HepG2 (cell line): Measurements from ENCODE around the gene GSDMA. TPM values are rescaled to one million over a fixed set of nuclear protein-coding genes. Genes with fewer than 3 reads are reported as not detected.

ENCODE experiments used
- AHR ChIP-seq: IDR thresholded peaks from 2 replicates; pipeline ENCODE4 v1.6.1; 2018; ENCODE audit warnings: missing genetic modification reagents, missing compliant biosample characterization
- LBX2 ChIP-seq: sonication (generic); formaldehyde crosslinking; IDR thresholded peaks from 2 replicates; pipeline ENCODE4 v1.5.0; 2020; ENCODE audit warnings: missing genetic modification reagents, mild to moderate bottlenecking, borderline replicate concordance
- ZNF660 ChIP-seq: sonication (generic); formaldehyde crosslinking; IDR thresholded peaks from 2 replicates; pipeline ENCODE4 v1.5.1; 2020; ENCODE audit warnings: mild to moderate bottlenecking, low read depth, missing genetic modification reagents, borderline replicate concordance
- microRNA-seq: library from miRNA; unstranded; fragments of <30 nt; microRNA quantifications from one replicate; pipeline ENCODE4, GENCODE V29; 2020
- polyA plus RNA-seq, 8 experiments: library from polyadenylated mRNA; depleted of rRNA in 3 of 8; stranded (reverse) in 7 of 8; unstranded in 1 of 8; fragments of >200 nt; fragmentation: Illumina TruSeq in 4 of 8; extraction: Trizol in 4 of 8; gene quantifications; 2 replicates each; pipeline versions ENCODE4 v1.2.1 to v1.2.3, GENCODE V29; 2011 to 2016; ENCODE audit warnings: low read depth in 4 of 8, missing spikeins in 1 of 8, mixed read lengths in 1 of 8; ENCODE audit not compliant: insufficient read depth in 1 of 8
- small RNA-seq, 3 experiments: library from RNA; depleted of rRNA; stranded (forward); fragments of <200 nt; gene quantifications; one replicate each; pipeline ENCODE3, GENCODE V24; 2012; ENCODE audit warnings: low read depth in 2 of 3, low replicate concordance in 1 of 3; ENCODE audit not compliant: insufficient read length in 3 of 3, insufficient read depth in 2 of 3
- total RNA-seq, 5 experiments: library from RNA; depleted of rRNA; stranded (reverse); fragments of >200 nt; fragmentation: Illumina TruSeq; extraction: Trizol; gene quantifications; 2 replicates each; pipeline ENCODE4 v1.2.3, GENCODE V29; 2016; ENCODE audit warnings: low read depth in 1 of 5

Gene GSDMA
- total and polyA plus RNA-seq, 2 of the 13 experiments (the other 11 are each of a cell fraction or from before 2014, with no cell fraction given), result not detected

- TF ChIP-seq ZNF660 (CRISPR knock-in tag) (no peak), LBX2 (CRISPR knock-in tag) (no peak), AHR (CRISPR knock-in tag) (no peak)
Observed at GRCh38 chr17:40026816-40027613, 64.2 kb downstream of the GSDMA start (continued).

Small RNA genes within 50 kb of the gene (microRNA-seq; reads per million reads assigned to microRNA genes)
- 0.85 reads per million for gene MIR6884

Small RNA genes within 50 kb of the gene (small RNA-seq; reads per million reads assigned to genes)
- gene SNORD124, result 26.1 to 52.8 (median 41.0) reads per million in 3 experiments

Other genes starting within 250 kb of the GSDMA start
- gene MIEN1, start 232.5 kb upstream of the GSDMA start, total RNA-seq (2016; rRNA removed; fragmentation: Illumina TruSeq; extraction: Trizol), result 40.6 and 48.6 TPM in 2 replicates
- 56.6 and 68.2 TPM in 2 replicates for gene MIEN1, start 232.5 kb upstream of the GSDMA start, polyA plus RNA-seq (2011; rRNA removed)
- gene GRB7, start 225.1 kb upstream of the GSDMA start, total RNA-seq (2016; rRNA removed; fragmentation: Illumina TruSeq; extraction: Trizol), result 41.7 and 60.2 TPM in 2 replicates
- 77.7 and 92.3 TPM in 2 replicates for gene GRB7, start 225.1 kb upstream of the GSDMA start, polyA plus RNA-seq (2011; rRNA removed)
- not detected in 2 replicates for gene IKZF3, start 98.7 kb upstream of the GSDMA start, total RNA-seq (2016; rRNA removed; fragmentation: Illumina TruSeq; extraction: Trizol)
- not detected in 2 replicates for gene IKZF3, start 98.7 kb upstream of the GSDMA start, polyA plus RNA-seq (2011; rRNA removed)
- gene ZPBP2, start 94.8 kb upstream of the GSDMA start, total RNA-seq (2016; rRNA removed; fragmentation: Illumina TruSeq; extraction: Trizol), result not detected in 2 replicates
- not detected in 2 replicates for gene ZPBP2, start 94.8 kb upstream of the GSDMA start, polyA plus RNA-seq (2011; rRNA removed)
- gene GSDMB, start 44.4 kb upstream of the GSDMA start, total RNA-seq (2016; rRNA removed; fragmentation: Illumina TruSeq; extraction: Trizol), result 0.70 and 3.3 TPM in 2 replicates
- gene GSDMB, start 44.4 kb upstream of the GSDMA start, polyA plus RNA-seq (2011; rRNA removed), result 30.4 and 39.4 TPM in 2 replicates
- gene ORMDL3, start 35.4 kb upstream of the GSDMA start, total RNA-seq (2016; rRNA removed; fragmentation: Illumina TruSeq; extraction: Trizol), result 125 and 181 TPM in 2 replicates
- gene ORMDL3, start 35.4 kb upstream of the GSDMA start, polyA plus RNA-seq (2011; rRNA removed), result 384 and 546 TPM in 2 replicates
- gene LRRC3C, start 35.3 kb upstream of the GSDMA start, total RNA-seq (2016; rRNA removed; fragmentation: Illumina TruSeq; extraction: Trizol), result not detected in 2 replicates
- gene LRRC3C, start 35.3 kb upstream of the GSDMA start, polyA plus RNA-seq (2011; rRNA removed), result 0.10 and 0.17 TPM in 2 replicates
- gene PSMD3, start 17.8 kb downstream of the GSDMA start, total RNA-seq (2016; rRNA removed; fragmentation: Illumina TruSeq; extraction: Trizol), result 114 and 146 TPM in 2 replicates
- 97.4 and 118 TPM in 2 replicates for gene PSMD3, start 17.8 kb downstream of the GSDMA start, polyA plus RNA-seq (2011; rRNA removed)
- gene CSF3, start 52.4 kb downstream of the GSDMA start, total RNA-seq (2016; rRNA removed; fragmentation: Illumina TruSeq; extraction: Trizol), result not detected in 2 replicates
- 0.07 and 0.09 TPM in 2 replicates for gene CSF3, start 52.4 kb downstream of the GSDMA start, polyA plus RNA-seq (2011; rRNA removed)
- gene MED24, start 91.4 kb downstream of the GSDMA start, total RNA-seq (2016; rRNA removed; fragmentation: Illumina TruSeq; extraction: Trizol), result 51.1 and 66.5 TPM in 2 replicates
- 67.7 and 78.0 TPM in 2 replicates for gene MED24, start 91.4 kb downstream of the GSDMA start, polyA plus RNA-seq (2011; rRNA removed)
- 9.9 and 10.4 TPM in 2 replicates for gene THRA, start 100.0 kb downstream of the GSDMA start, total RNA-seq (2016; rRNA removed; fragmentation: Illumina TruSeq; extraction: Trizol)
- gene THRA, start 100.0 kb downstream of the GSDMA start, polyA plus RNA-seq (2011; rRNA removed), result 8.0 and 8.6 TPM in 2 replicates
- 1.4 and 2.1 TPM in 2 replicates for gene NR1D1, start 137.6 kb downstream of the GSDMA start, total RNA-seq (2016; rRNA removed; fragmentation: Illumina TruSeq; extraction: Trizol)
- 2.7 and 3.6 TPM in 2 replicates for gene NR1D1, start 137.6 kb downstream of the GSDMA start, polyA plus RNA-seq (2011; rRNA removed)
- 76.1 and 88.5 TPM in 2 replicates for gene MSL1, start 159.0 kb downstream of the GSDMA start, total RNA-seq (2016; rRNA removed; fragmentation: Illumina TruSeq; extraction: Trizol)
- 54.6 and 63.8 TPM in 2 replicates for gene MSL1, start 159.0 kb downstream of the GSDMA start, polyA plus RNA-seq (2011; rRNA removed)
- gene CASC3, start 177.5 kb downstream of the GSDMA start, total RNA-seq (2016; rRNA removed; fragmentation: Illumina TruSeq; extraction: Trizol), result 29.6 and 30.8 TPM in 2 replicates
- gene CASC3, start 177.5 kb downstream of the GSDMA start, polyA plus RNA-seq (2011; rRNA removed), result 60.9 and 62.9 TPM in 2 replicates
- 1.1 and 4.5 TPM in 2 replicates for gene RAPGEFL1, start 214.5 kb downstream of the GSDMA start, total RNA-seq (2016; rRNA removed; fragmentation: Illumina TruSeq; extraction: Trizol)
- gene RAPGEFL1, start 214.5 kb downstream of the GSDMA start, polyA plus RNA-seq (2011; rRNA removed), result 7.3 and 7.8 TPM in 2 replicates